LNCAP (cell line): ENCODE measurements around the gene FAM76A.

ENCODE experiments used
- CTCF ChIP-seq: fragments of 450-650 bp; IDR thresholded peaks from 2 replicates; pipeline ENCODE4 v1.5.1; 2017; ENCODE audit warnings: mild to moderate bottlenecking

The FAM76A gene

DNA sequence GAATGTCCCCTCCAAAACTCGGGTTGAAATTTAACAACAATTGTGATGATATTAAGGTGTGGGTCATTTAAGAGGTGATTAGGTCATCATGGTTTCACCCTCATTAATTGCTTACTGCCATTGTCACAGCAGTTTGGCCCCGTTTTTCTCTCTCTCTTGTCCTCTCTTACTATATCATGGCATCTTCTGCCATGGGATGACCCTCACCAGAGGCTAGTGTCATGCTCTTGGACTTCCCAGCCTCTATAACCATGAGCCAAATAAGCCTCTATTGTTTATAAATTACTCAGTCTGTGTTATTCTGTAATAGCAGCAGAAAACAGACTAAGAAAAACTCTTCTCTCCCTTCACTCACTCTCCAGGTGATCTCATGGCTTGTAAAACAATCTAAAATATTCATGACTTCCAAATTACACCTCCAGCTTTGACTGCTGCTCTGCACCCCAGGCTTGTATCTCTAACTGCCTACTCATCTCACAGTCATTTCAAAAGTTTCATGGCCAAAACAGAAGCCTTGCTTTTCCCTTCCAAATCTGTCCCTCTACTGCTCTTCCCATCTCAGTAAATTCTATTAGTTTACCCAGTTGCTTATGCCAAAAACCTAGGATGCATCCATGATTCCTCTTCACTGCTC lies 9.4 kb upstream of the FAM76A start:
- no peak for TF ChIP-seq CTCF

GRCh38 chr1:27719286-27720251 lies 6.2 kb upstream of the FAM76A start:
- TF ChIP-seq CTCF = no peak

- no peak for TF ChIP-seq CTCF
Observed at GRCh38 chr1:27724961-27725373, 794 bp upstream of the FAM76A start.

DNA sequence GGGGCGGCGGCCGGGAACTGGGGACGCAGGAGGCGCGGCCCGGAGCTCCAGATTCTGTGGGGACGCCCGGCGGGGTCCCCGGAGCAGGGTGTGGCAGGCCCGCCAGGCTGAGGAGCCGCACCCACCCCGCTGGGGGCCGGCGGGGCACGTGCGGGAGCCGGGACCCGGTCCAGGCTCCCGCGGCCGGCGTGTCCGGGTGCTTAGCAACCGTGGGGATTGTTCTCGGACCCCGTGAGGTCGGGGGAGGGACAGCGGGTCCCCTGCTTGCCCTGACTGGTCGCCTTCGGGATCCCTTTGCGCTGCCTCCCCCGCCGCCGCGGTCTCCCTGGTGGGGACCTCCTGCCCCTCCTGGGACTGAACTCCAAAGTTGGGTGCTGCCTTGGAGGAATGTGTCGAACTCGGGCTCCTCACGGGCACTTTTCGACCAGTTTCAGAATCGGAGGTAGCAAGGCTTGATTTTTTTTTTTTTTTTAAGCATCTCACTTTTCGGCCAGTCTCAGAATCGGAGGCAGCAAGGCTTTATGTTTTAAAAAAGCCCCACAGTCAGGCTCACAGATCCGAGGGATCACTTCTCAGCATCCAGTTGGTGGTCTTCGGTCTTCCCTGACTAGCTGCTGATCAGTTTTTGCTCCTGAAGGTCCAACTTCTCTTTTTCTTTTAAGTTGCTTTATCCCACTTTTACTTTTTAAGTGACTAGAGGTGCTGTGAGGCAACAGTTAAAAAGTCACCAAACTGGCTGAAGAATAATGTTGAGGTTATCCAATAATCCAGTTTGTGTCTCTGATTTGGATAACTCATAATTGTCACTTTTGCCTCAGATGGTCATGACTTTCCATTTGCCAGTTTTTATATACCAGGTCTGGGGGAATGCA lies 648 bp downstream of the FAM76A start:
- no peak for TF ChIP-seq CTCF

GRCh38 chr1:27727126-27727525 lies 1.4 kb downstream of the FAM76A start:
- no peak for TF ChIP-seq CTCF

- TF ChIP-seq CTCF = no peak
Observed at GRCh38 chr1:27736252-27736651, 10.5 kb downstream of the FAM76A start.

GRCh38 chr1:27741121-27741520 lies 15.4 kb downstream of the FAM76A start:
- TF ChIP-seq CTCF = no peak
